NCI-H774 (cell line): ENCODE data around the gene ADARB2.
"Not testable (repeated sequence)": the region's sequence is repeated elsewhere in the genome, so short reads cannot be mapped to it uniquely, and the experiment has no call there.

Experiments used
- DNase-seq: peaks from one replicate; lab custom pipeline; 2025; lab: John Stamatoyannopoulos, UW

Gene ADARB2

DNA sequence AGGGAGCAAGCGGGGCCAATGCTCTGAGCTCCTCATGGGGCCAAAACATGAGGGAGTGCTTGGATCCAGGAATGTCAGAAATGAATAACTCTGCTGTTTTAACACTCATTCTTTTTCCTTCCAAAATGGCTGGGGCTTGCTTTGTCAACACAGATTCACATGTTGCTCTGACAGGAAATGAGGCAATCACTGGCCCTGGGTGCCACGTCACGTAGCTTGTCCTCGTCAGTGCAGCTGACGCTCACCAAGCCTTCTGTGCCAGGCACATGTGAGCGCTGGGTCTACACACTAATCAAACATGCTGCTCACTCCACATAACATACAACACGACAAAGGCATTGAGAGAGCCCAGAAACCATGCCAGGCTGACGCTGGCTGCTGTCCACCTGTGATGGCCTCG lies 482.2 kb downstream of the ADARB2 start:
- no peak for DNase-seq

DNA sequence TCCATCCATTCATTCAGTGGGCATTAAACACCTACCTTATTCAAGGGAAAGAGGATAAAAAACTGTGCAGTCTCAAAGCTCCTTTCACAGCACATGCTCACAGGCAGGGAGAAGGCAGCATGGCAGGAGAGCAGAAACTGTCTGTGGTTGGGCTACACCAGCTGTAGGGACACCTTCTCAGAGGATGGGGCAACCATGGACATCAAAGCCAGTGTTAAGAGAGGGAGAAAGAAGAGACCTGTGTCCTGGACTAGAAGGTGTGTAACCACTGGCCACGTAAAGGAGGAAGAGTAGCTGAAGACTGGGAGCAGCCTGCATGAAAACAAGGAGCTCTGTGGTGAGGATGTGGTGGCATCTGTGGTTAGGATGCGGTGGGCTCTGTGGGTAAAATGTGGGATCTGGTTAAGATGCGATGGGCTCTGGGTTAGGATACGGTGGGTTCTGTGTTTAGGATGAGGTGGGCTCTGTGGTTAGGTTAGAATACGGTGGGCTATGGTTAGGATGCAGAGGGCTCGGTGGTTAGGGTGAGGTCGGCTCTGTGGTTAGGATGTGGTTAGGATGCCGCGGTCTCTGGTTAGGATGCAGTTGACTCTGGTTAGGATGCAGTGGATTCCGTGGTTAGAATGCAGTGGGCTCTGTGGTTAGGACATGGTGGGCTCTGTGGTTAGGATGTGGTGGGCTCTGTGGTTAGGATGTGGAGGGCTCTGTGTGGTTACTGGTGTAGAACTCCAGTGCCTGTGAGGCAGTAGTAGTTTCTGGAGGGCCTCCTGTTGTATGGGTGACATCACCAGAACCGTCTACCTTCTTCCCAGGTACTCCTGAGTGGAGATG lies 483.6 kb downstream of the ADARB2 start:
- DNase-seq: no peak

DNA sequence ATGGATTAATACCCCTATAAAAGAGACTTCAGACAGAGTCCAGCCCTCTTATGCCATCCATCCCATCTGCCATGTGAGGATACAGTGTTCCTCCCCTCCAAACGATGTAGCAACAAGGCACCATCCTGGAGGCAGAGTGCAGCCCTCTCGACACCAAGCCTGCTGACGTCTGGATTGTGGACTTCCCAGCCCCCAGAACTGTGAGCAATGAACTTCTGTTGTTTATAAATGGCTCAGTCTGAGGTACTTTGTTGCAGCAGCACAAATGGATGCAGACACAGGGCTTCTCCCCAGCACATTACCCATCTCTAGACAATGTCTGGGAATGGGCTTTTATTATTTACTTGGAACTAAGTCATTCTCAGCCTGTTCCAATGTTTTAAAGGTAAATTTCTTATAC lies 485.6 kb downstream of the ADARB2 start:
- DNase-seq: no peak

DNA sequence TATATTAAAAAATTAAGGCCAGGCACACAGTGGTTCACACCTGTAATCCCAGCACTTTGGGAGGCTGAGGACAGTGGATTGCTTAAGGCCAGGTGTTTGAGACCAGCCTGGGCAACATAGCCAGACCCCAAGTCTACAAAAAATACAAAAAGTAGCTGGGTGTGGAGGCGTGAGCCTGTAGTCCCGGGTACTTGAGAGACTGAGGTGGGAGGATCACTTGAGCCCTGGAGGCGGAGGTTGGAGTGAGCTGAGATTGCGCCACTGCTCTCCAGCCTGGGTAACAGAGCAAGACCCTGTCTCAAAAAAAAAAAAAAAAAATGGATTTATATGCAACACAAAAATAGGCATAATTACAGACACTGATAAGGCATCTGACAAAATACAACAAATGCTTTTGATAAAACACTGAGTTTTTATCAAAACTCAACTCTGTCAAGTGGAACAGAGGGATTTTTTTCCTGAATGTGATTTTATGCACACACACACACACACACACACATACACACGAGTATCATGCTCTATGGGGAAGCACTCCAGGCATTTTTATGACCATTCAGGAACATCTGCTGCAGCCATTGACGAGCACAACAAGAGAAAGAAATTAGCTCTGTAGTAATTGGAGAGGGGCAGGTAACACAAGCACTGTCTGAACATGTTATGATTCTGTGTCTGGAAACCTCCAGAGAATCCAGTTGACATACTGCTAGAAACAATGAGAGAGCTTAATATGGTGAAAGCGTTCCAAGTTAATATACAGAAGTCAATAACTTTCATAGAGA lies 488.0 kb downstream of the ADARB2 start:
- DNase-seq: peak; percentile 51

DNA sequence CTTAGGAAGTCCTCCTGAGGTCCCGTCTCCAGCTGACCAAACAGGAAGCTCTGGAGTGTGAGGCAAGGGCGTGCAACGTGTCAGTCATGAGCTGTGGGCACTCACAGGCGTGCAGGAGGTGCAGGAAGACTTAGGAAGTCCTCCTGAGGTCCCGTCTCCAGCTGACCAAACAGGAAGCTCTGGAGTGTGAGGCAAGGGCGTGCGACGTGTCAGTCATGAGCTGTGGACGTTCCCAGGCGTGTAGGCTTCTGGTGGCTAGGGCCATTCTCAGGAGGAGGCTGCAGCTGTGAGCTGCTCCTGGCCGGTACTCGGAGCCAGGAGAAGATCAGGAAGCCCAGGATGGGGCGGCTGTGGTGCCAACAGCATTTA lies 489.1 kb downstream of the ADARB2 start:
- DNase-seq: not testable (repeated sequence)

DNA sequence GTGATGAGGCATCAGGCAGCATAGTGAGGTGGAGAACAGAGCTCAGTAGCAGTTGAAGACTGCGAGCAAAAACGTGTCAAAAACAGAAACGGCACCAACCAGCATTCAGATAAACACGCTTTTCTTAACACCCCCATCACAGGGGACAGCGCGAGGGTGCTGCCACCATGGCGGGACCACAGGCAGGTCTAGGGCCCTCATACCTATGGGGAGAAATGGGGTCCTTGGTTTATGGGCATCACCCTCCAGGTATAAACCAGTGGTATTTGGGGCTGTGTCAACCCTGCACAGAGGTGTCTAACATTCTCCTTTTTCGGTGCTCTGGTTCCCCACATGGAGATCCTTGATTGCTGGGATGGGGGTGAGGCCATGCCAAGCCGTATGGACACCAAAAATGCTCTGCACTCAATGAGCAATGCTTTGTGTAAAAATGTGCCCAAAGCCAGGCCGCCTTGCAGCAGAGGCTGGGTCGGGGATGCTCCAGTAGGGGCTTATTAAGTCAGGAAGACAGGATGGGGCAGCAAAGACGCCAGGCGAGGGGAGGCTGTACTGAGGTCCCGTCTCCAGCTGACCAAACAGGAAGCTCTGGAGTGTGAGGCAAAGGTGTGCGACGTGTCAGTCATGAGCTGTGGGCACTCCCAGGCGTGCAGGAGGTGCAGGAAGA lies 489.6 kb downstream of the ADARB2 start:
- no peak for DNase-seq

DNA sequence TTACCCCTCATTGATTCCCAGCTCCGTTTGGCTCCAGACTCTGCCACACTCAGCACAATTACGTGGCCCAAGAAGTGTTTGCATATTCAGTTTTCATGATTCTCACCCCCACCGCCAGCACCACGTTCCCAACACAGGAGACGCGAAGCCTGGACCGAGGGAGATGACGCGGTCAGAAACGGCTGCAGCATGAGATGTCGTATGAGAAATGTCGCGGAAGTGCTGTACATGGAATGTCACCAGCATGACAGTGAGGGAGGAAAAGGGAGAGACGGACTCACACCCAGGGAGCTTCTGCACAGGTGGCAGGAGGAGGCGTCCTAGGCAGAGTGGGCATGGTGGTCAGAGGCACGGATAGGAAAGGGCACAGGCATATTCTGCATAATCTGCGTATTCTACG lies 492.8 kb downstream of the ADARB2 start:
- DNase-seq: no peak

DNA sequence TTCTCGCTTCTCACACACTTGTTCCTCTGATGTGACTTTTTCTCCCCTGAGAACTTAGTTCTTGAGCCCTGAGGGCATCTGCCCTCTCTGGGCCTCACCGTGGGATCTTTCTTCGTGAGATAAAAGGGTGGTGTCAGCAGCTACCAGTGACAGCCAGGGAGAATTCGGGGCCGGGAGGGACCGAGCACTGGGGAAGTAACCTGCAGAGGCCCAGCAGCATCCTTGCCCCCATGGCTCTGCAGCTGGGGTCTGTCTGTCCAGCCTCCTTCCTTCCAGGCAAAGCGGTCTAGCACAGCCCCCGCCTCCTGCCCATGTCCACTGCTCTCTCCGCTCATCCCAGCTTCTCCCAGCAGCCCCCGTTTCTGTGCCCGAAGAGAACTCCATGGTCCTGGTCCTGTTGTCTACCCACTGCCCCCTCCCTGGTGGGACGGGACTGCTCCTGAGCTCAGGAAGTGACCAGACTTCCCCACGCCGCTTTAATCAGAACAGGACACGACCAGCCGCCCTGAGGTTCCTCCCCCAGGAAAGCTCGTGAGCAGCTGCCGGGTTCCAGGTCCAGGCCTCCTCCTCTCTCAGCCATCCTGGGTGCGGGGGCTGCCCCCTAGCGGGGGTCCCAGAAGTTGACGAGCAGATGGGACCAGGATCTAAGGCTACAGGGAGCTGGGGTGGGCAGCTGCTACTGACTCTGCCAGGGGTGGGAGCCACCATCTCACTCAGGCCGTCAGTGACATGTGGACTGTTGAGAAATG lies 493.7 kb downstream of the ADARB2 start:
- DNase-seq: no peak

DNA sequence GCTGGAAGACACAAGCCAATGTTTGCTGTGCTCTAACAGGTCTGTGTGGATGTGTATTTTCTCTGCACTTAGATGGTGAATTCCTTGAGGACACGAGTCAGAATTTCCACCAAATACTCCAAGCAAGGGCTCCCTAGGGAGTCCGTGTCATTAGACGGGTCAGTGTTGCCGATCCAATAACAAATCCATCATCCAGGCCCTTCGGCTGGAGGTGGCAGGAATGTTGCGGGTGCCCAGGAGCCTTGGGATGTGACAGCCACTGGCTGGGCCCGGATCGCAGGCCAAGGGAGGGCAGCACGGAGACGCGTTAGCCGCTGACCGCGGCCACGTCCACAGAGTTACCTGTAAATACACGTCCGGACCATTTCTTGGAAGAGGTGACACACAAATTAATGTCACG lies 494.4 kb downstream of the ADARB2 start:
- DNase-seq: no peak

DNA sequence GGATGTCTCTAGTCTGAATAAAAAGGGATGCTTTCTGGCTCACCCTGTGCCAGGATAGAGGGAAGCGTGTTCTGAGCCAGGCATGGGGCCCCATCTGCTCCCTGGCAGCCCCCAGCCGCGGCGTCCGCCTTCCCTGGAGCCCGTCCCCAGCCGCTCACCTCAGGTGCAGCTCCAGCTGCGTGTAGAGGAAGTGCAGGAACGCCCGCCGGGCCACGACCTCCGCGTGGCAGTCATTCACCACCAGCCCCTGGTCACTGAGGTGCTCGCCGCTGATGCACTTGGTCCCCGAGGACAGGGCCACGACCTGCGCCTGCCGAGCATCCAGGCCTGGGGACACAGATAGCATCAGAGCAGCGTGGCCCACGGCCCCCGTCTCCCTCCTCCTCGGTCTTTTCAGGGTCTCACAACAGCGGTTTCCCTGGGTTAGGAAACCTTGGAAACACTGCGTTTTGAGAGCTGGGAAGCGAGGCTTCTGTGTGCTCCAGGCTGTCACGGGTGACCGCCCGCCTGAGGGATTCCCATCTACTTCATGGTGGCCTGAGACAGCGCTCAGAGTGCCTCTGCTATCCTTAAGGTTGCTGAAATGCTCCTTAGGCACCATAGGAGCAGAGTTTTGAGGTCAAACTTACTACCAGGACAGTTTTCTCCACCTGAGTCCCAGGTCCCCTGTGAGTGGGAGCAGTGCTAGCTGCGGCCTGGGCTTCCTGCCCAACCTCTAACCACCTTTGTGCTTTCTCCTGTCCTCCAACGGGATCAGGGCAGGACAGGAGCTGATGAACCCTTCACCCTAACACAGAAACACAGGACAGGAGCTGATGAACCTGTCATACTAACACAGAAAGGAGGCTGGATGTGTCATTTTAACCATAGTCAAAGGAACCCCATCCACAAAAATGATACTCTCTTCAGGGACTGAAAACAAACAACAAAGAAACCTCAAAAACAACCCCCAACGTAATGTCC lies 495.1 kb downstream of the ADARB2 start:
- no peak for DNase-seq

DNA sequence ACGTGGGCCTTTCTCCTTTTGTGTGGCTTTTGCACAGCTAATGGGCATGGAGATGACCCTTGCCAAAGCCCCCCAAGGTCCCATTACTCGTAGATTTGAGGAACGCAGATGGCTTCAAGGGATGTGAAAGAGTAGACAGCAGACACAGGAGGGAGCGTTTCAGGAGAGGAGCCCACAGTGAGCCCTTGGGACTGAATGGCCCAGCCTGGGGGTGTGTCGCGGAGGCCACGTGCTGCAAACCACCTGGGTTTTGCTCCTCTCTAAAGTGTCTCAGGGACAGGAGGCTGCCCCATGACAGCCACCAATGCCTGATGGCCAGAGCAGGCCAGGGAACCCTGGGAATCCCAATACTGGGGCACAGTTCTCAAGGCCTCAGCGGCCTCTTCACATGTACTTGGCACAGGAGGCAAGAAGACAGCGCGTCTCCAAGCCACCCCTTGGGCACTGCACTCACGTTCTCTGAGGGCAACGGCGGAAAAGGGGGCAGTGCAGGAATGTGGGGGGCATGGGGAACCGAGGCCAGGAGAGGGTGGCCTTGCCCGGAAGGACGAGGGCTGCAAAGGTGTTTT lies 495.9 kb downstream of the ADARB2 start:
- no peak for DNase-seq

DNA sequence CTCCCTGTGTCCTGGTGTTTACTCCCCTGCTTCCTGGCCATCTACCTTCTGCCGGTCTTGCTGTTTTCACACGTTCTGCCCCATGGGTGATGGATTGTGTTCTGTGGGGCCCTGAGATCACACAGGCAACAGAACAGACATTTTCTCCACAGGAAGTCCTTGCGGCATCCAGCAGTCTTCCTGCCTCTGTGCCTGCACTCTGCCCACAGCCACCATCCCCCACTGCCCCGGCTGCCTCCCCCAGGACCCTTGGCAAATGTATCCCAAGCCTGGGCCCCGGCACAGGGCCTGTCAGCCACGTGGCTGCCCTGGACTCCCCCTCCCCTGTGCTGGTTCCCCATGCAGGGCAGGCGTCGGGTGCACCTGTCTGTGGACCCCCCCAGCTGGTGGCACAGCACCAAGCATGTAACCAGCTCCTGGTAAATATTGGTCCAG lies 497.0 kb downstream of the ADARB2 start:
- peak; percentile 25 for DNase-seq

DNA sequence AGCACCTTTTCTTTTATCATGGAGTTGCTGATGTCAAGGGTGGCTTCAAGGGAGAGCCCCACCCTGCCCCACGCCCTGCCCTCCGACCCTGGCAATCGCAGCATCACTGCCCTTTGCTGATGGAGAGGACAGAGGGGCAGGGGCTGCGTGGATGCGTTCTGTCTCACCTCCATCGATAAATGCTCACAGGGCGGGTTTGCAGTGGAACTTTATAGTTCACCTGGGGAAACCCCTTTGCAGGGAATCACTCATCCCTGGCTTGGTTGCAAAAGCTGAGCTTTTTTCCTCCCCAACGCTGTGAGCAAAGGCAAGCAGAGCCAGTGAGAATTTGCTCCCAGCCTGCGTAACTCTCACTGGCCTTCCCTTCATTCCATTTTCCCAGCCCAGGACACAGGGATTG lies 504.3 kb downstream of the ADARB2 start:
- DNase-seq: no peak

DNA sequence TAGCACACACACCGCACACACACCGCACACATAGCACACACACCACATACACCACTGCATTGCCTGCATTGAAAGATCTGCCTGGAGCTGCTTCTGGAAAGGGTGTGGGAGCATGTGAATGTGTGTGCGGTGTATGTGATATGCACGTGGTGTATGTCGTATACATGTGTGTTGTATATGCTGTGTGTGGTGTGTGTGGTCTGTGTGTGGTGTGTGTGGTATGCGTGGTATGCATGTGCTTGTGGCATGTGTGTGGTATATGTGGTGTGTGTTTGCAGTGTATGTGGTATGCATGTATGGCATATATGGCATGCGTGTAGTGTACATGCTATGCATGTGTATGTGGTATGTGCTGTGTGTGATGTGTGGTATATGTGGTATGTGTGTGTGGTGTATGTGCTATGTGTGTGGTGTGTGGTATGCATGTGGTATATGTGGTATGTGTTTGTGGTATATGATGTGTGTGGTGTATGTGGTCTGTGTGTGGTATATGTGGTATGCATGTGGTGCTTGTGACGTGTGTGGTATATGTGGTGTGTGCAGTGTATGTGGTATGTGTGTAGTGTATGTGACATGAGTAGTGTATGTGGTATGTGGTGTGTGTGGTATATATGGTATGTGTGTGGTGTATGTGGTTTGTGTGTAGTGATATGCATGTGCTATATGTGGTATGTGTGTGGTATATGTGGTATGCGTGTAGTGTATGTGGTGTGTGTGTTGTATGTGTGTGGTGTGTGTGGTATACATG lies 505.0 kb downstream of the ADARB2 start:
- no peak for DNase-seq

DNA sequence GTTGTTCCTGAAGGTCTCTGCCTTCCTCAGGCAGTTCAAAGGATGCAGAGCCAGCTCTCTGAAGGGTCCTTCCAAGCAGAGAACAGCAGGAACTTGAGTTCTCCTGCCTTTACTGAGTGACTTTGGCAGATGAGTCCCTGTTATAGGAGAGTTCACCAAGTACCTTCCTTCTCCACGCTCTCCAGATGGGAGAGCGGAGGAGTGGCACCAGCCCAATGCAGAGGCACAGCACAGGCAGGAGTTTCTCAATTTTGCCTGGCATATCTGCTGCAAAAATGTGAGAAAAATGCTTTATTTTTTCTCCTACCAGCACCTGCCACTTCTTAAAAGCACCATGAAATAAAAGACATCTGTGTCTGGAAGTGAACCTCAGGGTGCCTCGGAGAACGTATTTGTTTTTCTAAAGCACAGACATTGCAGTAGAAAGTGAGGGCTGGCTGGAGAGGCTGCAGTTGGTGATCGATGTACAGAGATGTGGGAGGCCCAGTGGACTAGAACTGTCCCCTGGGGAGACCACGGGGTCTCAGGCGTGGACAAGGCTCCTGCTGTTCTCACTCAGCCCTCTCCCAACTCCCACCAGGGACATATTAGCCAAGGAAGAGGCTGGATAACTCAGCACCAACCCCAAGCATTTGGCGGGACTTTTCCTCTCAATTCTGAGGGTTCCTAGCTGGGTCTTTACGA lies 506.6 kb downstream of the ADARB2 start:
- DNase-seq: no peak

DNA sequence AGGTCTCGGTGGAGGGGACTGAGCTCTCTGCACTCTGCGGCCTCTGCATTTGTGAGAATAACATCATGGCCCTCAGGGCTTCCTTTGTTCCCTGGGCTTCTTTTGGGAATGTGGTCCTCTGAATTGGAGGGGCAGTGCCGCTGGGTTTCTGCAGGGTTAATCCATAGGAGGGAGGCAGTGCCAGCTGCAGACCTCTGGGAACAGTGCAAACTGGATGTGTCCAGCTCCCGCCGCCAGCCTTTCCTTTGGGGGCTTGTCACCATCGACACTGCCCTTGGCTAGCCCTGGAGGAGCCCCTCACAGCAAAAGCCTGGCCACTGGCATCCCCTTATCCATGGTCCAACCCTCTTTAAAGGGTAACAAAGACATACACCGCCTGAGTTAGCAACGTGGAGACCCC lies 507.2 kb downstream of the ADARB2 start:
- DNase-seq: no peak

DNA sequence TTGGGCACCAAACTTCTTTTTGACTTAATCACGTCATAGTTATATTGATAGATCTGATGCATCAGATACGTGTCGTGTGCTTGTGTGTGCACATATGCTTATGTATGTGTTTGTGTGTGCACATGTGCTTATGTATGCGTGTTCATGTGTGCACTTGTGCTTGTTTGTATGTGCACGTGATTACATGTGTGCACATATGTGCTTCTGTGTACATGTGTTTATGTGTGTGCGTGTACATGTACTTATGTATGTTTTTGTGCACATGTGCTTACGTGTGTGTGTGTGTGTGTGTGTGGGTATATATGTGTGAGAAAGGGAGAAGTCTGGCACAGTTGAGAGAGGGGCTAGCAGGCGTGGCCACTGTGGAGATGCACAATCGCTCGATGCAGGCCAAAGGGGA lies 507.8 kb downstream of the ADARB2 start:
- DNase-seq: no peak

DNA sequence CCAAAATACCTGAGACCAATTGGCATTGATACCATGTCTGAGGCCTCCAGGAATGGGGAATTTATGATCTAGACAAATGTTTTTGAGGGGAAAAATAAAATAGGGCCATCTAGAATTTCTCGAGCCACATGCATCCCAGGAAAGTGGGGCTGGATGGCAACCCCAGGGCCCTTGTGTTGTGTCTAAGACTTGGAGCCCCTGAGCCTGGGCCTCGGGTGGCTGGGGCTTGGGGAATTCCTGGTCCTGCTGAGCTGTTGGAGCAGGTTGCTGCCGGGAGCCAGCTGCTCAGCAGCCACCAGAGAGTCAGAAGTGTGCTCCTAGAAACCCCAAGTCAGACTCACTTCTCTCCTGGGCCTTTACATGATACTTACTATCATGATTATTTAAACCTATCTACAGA lies 508.2 kb downstream of the ADARB2 start:
- no peak for DNase-seq

DNA sequence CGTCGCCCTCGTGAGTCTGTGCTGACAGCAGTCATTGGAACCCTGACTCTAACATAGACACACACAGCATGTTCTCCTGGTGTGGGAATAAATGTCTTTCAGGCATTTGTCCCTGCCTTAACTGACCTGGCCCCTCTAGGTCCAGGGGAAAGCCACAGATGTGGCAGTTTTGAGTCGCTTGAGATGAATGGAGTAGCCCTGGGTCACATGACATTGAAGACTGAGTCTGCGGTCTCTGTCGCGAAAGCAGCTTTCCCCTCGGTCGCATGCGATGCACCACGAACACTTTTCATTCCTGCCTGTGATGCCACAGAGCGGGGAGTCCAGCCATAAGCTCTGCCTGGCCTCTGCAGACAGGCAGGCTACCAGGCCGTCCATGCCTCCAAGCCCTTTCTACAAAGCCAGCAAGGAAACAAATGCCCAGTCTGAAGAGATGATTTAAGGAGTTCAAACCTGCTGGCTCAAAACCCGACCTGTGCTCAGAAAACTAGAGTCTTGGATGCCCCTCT lies 508.8 kb downstream of the ADARB2 start:
- no peak for DNase-seq
